Left ventricle myocardium inferior (tissue), 1 donor: Measurements from ENCODE around the gene CCDC40. TPM values are rescaled to one million over a fixed set of nuclear protein-coding genes. Genes with fewer than 3 reads are reported as not detected.

ENCODE experiments used
- DNase-seq: peaks from one replicate; pipeline ENCODE4 v3.0.0-alpha.2; 2020
- H3K27ac ChIP-seq: fragments of 200-600 bp; replicated peaks from 2 replicates; pipeline ENCODE4 v1.8.0; 2021
- H3K27me3 ChIP-seq: fragments of 200-600 bp; 2 replicates; pipeline ENCODE4 v1.8.0; 2021; ENCODE audit warnings: low read depth
- H3K36me3 ChIP-seq: fragments of 200-600 bp; 2 replicates; pipeline ENCODE4 v1.8.0; 2021
- H3K4me1 ChIP-seq: fragments of 200-600 bp; 2 replicates; pipeline ENCODE4 v1.8.0; 2021
- H3K4me3 ChIP-seq: fragments of 200-600 bp; 2 replicates; pipeline ENCODE4 v1.8.0; 2021; ENCODE audit warnings: mild to moderate bottlenecking, moderate library complexity
- H3K9me3 ChIP-seq: fragments of 200-600 bp; replicated peaks from 2 replicates; pipeline ENCODE4 v1.8.0; 2021
- CTCF ChIP-seq: fragments of 200-600 bp; IDR thresholded peaks from 2 replicates; pipeline ENCODE4 v1.8.0; 2021; ENCODE audit warnings: antibody characterized with exemption, mild to moderate bottlenecking, borderline replicate concordance
- intact Hi-C: fragments of 100-400 bp; cut with micrococcal nuclease; formaldehyde crosslinking; loops from one replicate; pipeline ENCODE4 v1.11.0; 2022
- total RNA-seq: library from RNA; stranded (reverse); fragmentation: NEBNext Ultra II Directional; extraction: Animal tissue kit (Norgen Biotek cat#: 25700); gene quantifications from one replicate; pipeline ENCODE4 v1.2.1, GENCODE V29; 2021
- donor health status: DM: no; HTN: yes; CAD: no; lungs with severe emphysema.

The CCDC40 gene
- total RNA-seq, 1 donor from 2014 or later: 7.7 TPM

- no peak overlapping the region for H3K4me3 ChIP-seq
- intact Hi-C loops: no loop called here
- H3K27me3 ChIP-seq: no peaks in the 10 kb centered on the region
- DNase-seq: no peak
- peaks cover 7% of the 10 kb centered on the region for H3K9me3 ChIP-seq
- H3K27ac ChIP-seq: no peak overlapping the region
- TF ChIP-seq CTCF: no peak
- peaks cover 12% of the 10 kb centered on the region for H3K4me1 ChIP-seq
- peaks cover 22% of the 10 kb centered on the region for H3K36me3 ChIP-seq
Measured at GRCh38 chr17:80012765-80013741, 23.4 kb upstream of the CCDC40 start.

GRCh38 chr17:80017226-80018010 is 19.0 kb upstream of the CCDC40 start:
- Histone ChIP-seq H3K4me1 (no peaks in the 10 kb centered on the region), H3K36me3 (peaks cover 11% of the 10 kb centered on the region), H3K27ac (no peak overlapping the region), H3K9me3 (peaks cover 7% of the 10 kb centered on the region), H3K4me3 (no peak overlapping the region), H3K27me3 (no peaks in the 10 kb centered on the region)
- intact Hi-C loops: no loop called here
- TF ChIP-seq CTCF: no peak
- DNase-seq: no peak

- Histone ChIP-seq H3K4me3 (no peak overlapping the region), H3K4me1 (peaks cover 7% of the 10 kb centered on the region), H3K9me3 (peaks cover 7% of the 10 kb centered on the region), H3K27me3 (no peaks in the 10 kb centered on the region), H3K36me3 (no peaks in the 10 kb centered on the region), H3K27ac (no peak overlapping the region)
- TF ChIP-seq CTCF: no peak
- no peak for DNase-seq
- intact Hi-C loops: no loop called here
Measured at GRCh38 chr17:80018917-80019651, 17.4 kb upstream of the CCDC40 start.

GRCh38 chr17:80021600-80021999 is 14.8 kb upstream of the CCDC40 start:
- no peak for TF ChIP-seq CTCF
- Histone ChIP-seq H3K9me3 (no peaks in the 10 kb centered on the region), H3K4me3 (no peak overlapping the region), H3K36me3 (no peaks in the 10 kb centered on the region), H3K27me3 (no peaks in the 10 kb centered on the region), H3K4me1 (peaks cover 18% of the 10 kb centered on the region), H3K27ac (no peak overlapping the region)
- no peak for DNase-seq
- intact Hi-C loops: no loop called here
